Measurements from ENCODE around the gene IGF1R. TPM values are rescaled to one million over a fixed set of nuclear protein-coding genes. Genes with fewer than 3 reads are reported as not detected.

IGF1R gene
- total RNA-seq, 1 donor from 2014 or later, result 62.7 TPM

- Histone ChIP-seq H3K36me3 (ENCODE audit: control insufficient read depth, insufficient read depth, low read length) (no peaks in the 10 kb centered on the region), H3K27me3 (ENCODE audit: control insufficient read depth, insufficient read depth, low read length) (no peaks in the 10 kb centered on the region), H3K4me3 (ENCODE audit: low read depth, low read length) (no peak overlapping the region)
- no peak for DNase-seq (ENCODE audit: low read depth)
- no peak for TF ChIP-seq CTCF (IDR thresholded peaks at IDR 0.05; ENCODE audit: insufficient read depth, low read length, poor library complexity, severe bottlenecking)
These were observed 20.4 kb downstream of the IGF1R start for GRCh38 chr15:98668566-98669308.

GRCh38 chr15:98669638-98670037 lies 21.3 kb downstream of the IGF1R start:
- no peak for DNase-seq (ENCODE audit: low read depth)
- no peak for TF ChIP-seq CTCF (IDR thresholded peaks at IDR 0.05; ENCODE audit: insufficient read depth, low read length, poor library complexity, severe bottlenecking)
- Histone ChIP-seq H3K27me3 (ENCODE audit: control insufficient read depth, insufficient read depth, low read length) (no peaks in the 10 kb centered on the region), H3K4me3 (ENCODE audit: low read depth, low read length) (no peak overlapping the region), H3K36me3 (ENCODE audit: control insufficient read depth, insufficient read depth, low read length) (no peaks in the 10 kb centered on the region)

DNA sequence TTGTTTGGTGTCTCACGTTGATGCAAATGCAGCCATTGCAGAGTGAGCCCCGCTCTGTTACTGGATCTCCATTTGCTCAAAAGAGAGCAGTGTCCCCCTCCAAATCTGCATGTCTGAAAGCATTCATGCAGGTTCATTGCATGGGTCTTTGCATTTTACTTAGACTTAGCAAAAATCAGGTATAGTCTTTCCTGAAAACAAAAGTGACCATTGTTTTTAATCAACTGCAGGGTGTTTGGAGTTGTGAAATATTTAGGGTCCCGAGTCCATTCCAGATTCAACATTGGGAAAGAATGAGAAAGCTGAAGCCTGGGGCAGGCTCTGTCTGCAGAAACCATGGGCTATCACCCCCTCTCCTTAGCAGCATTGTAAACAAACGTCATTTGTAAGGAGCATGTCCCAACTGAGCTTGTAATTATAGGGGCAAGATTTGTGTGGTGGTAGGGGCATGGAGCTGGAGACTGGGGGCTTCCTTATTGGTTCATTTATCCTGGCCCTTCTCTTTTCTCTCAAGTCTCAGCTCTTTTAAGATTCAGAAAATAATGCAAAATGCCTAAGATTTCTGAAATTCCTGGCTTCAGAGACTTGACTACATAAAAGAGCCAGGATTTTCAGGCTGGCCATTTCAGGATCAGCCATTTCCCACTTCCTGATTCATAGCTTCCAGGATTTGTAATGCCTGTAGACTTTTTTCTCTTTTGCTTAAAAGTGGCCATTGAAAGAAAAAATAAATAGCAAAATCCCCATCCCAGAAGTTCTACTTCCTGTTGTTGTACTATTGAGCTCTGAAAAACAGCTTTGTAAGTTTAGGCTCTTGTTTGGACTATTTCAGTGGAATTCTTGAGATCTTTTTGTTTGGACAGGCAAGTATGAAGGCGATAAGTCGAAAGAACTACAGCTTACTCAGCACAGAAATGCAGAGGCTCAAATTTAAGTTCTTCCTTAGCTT lies 23.0 kb downstream of the IGF1R start:
- no peak for DNase-seq (ENCODE audit: low read depth)
- TF ChIP-seq CTCF (IDR thresholded peaks at IDR 0.05; ENCODE audit: insufficient read depth, low read length, poor library complexity, severe bottlenecking), result no peak

GRCh38 chr15:98673133-98673532 lies 24.8 kb downstream of the IGF1R start:
- no peak overlapping the region for H3K4me3 ChIP-seq (ENCODE audit: low read depth, low read length)
- no peaks in the 10 kb centered on the region for H3K36me3 ChIP-seq (ENCODE audit: control insufficient read depth, insufficient read depth, low read length)
- H3K27me3 ChIP-seq (ENCODE audit: control insufficient read depth, insufficient read depth, low read length), result no peaks in the 10 kb centered on the region
- TF ChIP-seq CTCF (IDR thresholded peaks at IDR 0.05; ENCODE audit: insufficient read depth, low read length, poor library complexity, severe bottlenecking), result no peak
- DNase-seq (ENCODE audit: low read depth), result no peak

More for the DNA sequence above, 23.0 kb downstream of the IGF1R start:
- Histone ChIP-seq H3K4me3 (ENCODE audit: low read depth, low read length) (no peak overlapping the region), H3K27me3 (ENCODE audit: control insufficient read depth, insufficient read depth, low read length) (no peaks in the 10 kb centered on the region), H3K36me3 (ENCODE audit: control insufficient read depth, insufficient read depth, low read length) (no peaks in the 10 kb centered on the region)

DNA sequence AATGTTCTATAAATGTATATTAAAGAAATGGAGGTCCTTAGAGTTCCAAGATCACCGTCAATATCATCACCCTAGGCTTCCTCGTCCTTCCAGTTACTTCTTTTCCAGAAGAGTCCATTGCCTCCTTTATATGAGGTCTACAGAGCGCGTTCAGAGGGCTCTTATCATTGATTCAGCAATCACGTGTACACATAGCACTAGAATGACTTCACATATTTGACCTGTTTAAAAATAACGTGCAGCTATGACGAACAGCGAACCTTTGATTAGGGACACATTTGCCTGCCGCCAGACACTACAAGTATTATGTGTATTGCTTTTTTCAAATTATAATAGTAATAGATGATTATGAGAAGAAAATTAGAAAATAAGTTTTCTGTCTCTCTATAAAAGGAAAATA lies 26.0 kb downstream of the IGF1R start:
- no peak for TF ChIP-seq CTCF (IDR thresholded peaks at IDR 0.05; ENCODE audit: insufficient read depth, low read length, poor library complexity, severe bottlenecking)
- Histone ChIP-seq H3K36me3 (ENCODE audit: control insufficient read depth, insufficient read depth, low read length) (no peaks in the 10 kb centered on the region), H3K27me3 (ENCODE audit: control insufficient read depth, insufficient read depth, low read length) (no peaks in the 10 kb centered on the region), H3K4me3 (ENCODE audit: low read depth, low read length) (no peak overlapping the region)
- no peak for DNase-seq (ENCODE audit: low read depth)
